Hematopoietic multipotent progenitor cell treated with erythropoietin and hydrocortisone succinate and interleukin-3 and kit ligand, for 15 days (in vitro differentiated cells): ENCODE results near the gene MAP4K1.
"Not testable (repeated sequence)": the region's sequence is repeated elsewhere in the genome, so short reads cannot be mapped to it uniquely, and the experiment has no call there.

ENCODE experiments used
- DNase-seq: peaks from one replicate; pipeline ENCODE4 v3.0.0-alpha.2; 2015; ENCODE audit warnings: low spot score

The MAP4K1 gene

DNA sequence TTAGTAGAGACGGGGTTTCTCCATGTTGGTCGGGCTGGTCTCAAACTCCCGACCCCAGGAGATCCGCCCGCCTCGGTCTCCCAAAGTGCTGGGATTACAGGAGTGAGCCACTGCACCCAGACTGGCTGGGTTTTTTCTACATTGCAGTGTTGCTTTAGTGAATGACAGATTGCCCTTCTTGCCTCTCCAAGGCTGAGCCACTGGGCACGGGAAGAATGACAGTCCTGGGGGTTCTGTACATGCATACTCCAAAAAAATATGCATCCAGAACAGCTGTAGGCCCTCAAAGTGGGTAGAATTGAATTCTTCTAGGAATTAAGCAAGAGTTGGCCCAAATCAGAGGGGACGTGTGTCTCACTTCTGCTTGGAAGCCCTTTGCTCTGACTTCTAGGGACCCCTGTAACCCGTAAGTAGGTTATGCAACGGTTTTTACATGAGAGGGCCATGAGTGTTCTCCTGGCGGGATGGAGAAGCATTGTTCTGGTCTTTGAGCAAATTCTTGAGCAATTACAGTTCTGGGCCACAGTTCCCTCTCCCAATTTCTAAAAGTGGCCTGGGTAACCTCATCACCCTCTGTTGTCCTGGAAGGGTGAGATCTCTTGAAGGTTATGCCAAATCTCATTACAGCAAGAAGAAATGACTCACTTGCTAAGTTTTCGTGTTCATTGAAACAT is 33.3 kb upstream of the MAP4K1 start:
- no peak for DNase-seq

DNA sequence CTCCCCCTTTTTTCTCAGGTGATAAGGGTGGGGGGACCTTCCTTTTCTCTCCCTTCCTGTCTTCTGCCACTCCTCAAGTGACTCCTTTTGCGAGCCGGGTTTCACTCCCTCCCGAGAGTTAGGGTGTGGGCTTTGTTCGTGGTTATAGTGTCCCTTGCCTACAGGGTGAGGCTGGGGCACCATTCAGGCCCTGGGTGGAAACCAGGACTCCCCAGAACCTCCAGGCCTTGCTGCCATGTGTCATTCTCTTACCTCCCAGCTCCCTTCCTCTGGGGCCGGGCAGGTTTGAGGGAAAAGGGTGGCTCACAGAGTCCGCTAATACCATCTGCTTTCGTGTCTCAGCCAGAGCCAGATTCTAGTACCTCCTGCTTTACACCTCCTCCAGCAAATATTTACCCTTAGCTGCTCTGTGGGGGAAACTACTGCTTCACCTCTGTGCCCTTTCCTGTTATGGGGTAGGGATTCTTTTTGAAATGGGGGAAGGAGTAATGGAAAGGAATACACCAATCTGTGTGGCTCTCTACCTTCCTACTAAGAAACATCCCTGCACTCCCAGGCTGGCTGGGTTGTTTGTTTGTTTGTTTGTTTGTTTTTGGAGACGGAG is 32.5 kb upstream of the MAP4K1 start:
- no peak for DNase-seq

DNA sequence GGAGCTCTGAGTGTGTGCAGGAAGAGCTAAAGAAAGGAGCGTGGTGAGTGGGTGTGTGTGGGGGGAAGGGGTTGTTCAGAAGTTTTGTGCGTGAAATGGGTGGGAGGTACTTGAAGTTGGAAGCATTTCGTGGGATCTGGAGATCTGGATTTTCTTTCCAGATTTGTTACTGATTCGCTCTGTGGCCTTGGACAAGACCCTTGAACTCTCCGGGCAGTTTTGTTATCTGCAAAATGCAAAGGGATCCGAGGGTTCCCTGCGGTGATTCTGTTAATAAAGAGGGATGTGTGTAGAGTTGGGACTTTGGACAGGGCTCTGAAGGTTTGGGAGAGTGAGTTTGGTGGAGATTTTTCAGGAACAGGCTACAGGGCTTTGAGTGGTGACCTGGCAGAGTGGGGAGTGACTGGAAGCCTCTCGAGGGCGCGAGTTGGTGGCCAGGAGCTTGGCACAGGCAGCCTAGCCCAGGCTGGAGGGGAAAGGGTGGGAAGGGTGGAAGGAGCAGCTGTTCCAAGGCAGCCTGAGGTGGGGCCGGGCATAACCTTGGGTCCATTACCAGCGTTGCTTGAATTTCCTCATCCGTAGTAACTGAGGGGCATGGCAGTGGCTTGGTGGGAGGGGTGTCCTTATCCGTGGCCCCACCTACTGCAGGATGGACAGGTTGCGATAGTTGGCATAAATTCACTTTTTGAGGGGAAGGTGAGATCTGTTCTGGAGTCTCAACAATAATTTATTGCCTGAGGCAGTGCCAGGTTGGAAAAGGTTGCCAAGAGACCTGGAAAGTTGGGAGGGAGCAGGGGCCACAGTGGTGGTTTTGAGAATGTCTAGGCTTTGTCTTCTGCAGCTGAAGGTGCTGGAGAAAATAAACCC is 31.8 kb upstream of the MAP4K1 start:
- DNase-seq, result no peak

DNA sequence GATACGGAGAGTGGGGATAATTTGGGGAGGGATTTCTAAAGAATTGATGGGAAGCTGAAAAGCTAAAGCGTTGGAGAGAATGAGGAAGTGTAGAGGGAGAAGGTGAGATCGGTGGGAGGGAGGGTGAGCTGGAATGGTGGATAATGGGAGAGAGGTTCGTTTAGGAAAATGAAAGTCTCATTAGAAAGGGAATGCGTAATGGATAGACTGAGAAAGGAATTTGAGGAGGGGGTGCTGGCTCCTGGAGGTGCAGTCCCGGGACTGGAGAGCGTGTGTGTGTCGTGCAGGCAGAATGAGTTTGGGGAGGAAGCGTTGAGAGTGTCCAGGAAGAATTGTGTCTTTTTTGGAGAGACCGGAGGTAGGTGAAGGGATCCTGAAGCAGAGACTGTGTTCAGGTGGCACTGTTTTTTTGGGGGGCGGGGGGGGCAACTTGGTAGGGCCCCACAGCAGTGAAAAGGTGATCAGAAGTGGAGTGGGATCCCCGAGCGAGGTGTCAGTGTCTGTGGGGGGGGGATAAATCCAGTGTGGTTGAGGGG is 31.1 kb upstream of the MAP4K1 start:
- DNase-seq, result no peak

DNA sequence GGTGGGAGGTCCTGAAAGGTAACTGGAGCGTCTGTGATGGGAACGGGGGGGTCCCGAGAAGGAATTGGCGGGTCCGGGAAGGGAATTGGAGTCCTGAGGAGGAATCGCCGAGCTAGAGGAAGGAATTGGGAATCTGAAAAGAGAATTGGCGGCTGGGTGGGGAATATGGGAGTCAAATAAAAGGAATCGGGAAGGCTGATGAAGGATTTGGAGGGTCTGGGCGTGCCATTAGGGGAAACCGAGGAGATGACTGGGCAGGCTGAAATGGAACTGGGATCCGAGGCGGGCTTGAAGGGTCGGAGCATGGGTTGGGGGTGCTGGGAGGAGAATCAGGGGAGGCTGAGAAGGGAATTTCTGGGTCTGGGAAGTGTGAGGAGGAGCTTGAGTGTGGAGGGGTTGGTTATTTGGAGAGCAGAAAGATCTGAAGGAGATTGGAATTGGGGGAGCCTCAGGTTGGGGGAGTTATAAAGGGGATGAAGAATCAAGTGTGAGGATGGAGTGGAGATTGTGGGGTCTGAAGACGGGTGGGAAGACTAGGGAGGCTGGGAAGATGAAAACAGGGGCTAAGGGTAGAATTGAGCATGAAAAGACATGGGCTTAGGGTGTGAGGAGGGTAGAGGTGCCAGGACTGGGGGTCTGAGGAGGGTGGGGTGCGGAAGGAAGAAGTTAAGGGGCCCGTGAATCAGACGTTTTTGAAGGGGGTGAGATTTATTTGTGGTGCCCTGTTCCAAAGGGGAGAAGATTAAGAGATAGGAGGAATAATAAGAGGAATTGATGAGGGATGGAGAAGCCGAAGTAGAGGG is 30.4 kb upstream of the MAP4K1 start:
- DNase-seq, result no peak

DNA sequence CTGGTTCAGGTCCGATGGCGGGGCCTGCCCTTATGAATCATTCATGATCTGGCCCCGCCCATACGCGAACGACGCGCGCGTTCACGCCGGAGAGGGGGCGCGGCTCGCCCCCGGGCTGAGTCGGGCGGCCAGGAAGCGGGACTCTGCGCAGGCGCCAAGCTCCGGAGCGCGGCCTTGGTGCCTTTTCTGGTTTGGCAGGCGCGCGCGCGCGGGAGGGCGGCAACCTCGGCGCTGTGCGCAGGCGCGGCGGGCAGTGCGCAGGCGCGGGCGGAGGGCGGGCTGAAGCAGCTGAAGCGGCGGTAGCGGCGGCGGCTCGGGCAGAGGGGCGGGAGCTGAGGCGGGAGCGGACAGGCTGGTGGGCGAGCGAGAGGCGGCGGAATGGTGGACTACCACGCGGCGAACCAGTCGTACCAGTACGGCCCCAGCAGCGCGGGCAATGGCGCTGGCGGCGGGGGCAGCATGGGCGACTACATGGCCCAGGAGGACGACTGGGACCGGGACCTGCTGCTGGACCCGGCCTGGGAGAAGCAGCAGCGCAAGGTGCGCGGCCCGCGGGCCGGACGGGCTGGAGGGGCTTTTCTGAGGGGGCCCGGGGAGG is 29.7 kb upstream of the MAP4K1 start, which contains the start of gene ACTN4:
Gene ACTN4 (plus strand): TSS at position 282 of the 598 bp plus-strand sequence. CDS start 97 bp downstream, at position 379.
- peak; percentile 98 for DNase-seq

DNA sequence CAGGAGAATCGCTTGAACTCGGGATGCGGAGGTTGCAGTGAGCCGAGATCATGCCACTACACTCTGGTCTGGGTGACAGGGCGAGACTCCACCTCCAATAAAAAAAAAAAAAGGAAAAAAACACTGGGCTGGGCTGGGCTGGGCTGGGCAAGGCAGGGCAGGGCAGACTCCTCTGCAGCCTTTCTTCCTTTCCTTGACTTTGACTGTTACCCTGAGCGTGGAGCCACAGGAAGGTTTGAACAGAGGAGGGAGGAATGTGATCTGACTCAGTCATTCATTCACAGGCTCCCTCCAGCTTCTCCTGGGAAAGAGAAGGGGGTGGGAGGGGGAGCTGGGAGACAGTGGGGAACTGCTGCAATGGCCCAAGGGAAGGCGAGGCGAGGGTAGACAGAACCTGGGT is 27.0 kb upstream of the MAP4K1 start:
- no peak for DNase-seq

DNA sequence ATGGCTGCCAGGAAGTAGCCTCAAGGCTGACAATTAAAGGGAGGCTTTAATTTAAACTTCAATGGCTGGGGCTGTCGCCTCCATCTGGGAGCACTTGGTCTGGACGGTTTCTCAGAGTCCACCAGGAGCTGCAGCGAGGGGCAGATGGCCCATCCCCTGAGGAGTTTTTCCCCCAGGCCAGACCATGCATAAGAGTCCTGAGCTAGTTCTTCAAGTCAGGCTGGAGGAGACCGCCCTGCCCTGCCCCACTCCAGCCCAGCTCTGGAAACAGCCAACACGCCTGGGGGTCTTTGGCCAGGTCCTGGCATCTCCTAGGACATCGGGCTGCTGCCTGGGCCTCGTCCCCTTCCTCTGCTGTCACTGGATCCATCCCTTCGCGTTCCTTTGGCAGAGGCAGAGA is 24.4 kb upstream of the MAP4K1 start:
- DNase-seq, result no peak

DNA sequence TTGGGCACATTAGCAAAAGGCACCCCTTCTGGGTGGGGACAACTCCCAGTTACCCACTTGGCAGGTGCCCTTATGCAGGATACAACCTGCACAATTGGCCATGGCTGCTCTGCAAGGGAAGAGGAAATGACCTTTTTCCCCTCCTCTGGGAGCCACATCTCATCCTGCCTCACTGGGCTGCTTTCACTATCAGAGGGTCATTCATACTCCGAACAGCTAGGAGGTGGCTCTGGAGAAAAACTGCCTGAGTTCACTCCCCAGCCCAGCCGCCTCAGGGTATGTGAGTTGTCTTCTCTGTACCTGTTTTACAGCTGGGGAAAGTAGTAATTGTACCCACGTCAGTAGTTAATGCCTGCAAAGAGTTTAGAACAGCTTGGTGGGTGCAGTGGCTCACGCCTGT is 22.6 kb upstream of the MAP4K1 start:
- DNase-seq, result no peak

DNA sequence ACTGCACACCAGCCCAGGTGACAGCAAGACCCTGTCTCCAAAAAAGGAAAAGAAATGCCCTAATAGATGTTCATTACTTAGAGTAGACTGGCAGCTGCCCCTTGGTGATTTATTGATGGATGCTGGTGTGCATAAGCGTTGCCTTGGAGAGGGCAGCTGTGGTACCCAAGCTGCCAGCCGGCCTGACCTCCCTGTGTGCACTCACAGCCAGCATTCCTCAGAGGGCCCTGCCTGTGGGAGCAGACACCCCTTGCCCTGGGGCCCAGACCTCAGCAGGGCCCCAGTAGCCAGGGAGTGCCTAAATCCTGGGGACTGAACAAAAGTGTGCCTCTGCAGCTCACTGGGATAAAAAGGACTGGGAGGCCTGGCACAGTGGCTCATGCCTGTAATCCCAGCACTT is 21.9 kb upstream of the MAP4K1 start:
- DNase-seq, result no peak

DNA sequence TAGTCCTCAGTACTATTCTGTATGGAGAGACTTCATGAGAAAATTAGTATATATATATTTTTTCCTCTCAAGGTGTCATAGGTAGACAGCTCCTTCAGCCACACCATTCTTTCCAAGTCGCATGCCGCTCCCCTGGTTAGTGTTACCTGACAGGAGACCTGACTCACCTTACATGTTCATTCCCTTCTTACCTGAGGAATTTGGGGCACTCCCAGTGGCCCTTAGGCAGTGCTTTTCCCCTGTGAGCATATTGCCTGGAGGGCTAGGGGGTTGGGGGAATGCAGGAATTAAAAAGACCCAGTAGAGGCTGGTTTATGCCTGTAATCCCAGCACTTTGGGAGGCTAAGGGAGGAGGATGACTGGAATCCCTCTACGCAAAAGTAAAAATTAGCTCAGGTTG is 20.7 kb upstream of the MAP4K1 start:
- no peak for DNase-seq

DNA sequence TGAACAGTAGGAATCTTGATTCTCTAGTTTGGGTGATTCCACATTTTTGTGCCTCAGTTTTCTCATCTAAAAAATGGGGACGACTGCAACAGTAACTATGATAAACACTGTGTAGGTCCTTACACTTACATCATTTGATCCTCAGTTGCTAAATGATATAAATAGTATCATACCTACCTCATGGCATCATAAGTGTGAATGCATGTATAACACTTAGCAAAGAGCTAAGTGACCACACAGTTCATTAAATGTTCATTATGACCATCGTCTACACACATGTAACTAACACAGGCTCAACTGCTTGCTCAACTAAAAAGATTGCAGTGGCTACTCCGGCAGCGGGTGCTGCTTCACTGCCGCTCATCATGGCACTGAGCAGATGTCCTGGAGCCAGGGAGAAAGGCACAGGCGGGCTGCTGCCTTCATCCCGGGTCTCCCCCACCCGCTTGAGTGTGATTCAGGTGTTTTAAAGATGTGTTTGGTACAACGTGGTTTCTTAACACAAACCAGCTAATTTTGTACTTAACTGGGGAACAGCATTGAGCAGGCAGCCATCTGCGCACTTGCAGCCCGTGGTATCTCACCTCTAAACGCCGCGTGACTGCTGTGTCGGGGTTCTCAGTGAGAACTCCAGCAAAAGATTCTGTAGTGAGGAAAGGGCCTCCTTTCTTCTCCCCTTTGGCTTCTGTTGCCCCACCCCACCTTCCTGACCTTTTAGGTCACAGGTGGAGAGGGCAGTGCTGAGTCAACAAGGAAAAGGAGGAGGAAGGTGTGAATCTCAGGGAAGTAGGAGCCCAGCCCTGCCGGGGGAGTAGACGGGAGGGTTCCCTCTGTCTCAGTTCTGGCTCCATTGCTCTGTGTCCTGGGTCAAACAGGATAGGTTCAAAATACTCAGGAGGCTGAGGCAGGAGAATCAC is 18.0 kb upstream of the MAP4K1 start:
- no peak for DNase-seq

DNA sequence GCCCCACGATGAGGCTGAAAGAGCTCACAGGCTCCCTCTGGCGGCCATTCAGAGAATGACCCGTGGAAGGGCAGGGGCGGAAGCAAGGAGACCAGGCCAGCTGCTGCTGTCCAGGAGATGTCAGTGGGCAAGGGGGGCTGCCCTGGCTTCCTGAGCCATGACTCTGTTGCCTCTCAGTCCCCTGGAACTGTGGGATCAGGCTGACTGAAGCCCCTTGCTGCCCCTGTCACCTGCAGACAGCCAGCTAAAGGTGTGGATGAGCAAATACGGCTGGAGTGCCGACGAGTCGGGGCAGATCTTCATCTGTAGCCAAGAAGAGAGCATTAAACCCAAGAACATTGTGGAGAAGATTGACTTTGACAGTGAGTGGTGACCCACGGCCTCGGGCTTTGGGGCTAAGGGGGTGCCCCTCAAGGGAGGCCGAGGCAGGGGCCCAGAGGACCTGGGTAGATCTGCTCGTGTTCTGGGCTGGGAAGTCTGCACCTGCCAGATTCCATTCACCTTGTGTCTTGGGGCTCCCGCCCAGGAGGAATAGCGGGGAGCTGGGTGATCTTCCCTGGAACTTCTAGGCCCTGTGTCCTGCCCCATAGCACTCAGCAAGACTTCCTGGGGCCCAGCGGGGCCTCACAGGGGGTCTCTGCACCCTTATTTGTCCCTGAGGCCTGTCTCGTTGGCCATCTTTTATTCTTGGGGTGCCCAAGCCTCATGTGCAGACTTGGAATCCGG is 17.2 kb upstream of the MAP4K1 start:
- peak; percentile 80 for DNase-seq

DNA sequence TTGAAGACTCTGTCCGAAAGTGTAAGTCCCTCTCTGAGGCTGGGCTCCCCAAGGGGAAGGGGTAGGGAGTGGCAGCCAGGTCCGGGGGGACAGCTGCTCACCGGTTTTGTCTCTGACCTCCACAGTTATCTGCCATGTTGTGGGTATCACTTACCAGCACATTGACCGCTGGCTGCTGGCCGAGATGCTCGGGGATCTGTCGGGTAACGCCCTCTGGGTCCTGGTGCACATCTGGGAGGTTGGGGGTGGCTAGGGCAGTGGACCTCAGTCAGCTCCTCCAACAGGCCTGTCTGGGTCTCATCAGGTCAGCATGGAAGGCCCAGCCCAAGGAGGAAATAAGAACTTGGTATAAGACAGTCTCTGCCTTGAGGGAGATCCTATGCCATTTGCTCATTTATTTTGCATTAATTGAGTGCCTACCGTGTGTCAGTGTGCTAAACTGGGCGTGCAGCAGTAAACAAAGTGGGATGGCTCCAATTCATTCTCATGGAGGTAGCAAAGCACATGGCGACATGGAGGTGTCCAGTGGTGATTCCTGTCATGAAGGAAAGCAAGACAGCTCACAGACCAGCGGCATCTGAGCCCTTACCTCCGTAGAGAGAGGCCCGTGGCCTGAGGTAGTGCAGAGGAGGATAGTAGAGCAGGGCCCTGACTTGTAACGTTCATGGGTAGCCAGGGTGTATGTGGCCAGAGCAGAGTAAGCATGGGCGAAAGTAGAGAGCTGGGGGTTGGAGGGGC is 14.9 kb upstream of the MAP4K1 start:
- peak; percentile 31 for DNase-seq

DNA sequence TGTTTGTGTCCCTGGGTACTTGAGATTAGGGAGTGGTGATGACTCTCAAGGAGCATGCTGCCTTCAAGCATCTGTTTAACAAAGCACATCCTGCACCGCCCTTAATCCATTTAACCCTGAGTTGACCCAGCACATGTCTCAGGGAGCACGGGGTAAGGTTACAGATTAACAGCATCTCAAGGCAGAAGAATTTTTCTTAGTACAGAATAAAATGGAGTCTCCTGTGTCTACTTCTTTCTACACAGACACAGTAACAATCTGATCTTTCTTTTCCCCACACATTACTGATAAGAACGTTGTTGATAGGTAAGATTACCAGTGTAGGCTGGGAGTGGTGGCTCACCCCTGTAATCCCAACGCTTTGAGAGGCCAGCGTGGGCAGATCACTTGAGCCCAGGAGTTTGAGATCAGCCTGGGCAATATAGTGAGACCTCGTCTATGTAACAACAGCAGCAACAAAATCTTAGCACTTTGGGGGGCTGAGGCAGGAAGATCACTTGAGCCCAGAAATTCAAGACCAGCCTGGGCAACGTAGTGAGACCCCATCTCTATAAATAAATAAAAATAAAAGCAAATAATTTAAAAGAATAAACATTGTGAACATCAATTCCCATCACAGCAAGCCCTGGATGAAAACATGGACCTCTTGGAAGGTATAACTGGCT is 14.2 kb upstream of the MAP4K1 start:
- DNase-seq, result not testable (repeated sequence)

DNA sequence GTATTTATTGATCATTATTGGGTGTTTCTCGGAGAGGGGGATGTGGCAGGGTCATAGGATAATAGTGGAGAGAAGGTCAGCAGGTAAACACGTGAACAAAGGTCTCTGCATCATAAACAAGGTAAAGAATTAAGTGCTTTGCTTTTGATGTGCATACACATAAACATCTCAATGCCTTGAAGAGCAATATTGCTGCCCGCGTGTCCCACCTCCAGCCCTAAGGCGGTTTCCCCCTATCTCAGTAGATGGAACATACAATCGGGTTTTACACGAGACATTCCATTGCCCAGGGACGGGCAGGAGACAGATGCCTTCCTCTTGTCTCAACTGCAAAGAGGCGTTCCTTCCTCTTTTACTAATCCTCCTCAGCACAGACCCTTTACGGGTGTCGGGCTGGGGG is 13.5 kb upstream of the MAP4K1 start:
- DNase-seq, result not testable (repeated sequence)

DNA sequence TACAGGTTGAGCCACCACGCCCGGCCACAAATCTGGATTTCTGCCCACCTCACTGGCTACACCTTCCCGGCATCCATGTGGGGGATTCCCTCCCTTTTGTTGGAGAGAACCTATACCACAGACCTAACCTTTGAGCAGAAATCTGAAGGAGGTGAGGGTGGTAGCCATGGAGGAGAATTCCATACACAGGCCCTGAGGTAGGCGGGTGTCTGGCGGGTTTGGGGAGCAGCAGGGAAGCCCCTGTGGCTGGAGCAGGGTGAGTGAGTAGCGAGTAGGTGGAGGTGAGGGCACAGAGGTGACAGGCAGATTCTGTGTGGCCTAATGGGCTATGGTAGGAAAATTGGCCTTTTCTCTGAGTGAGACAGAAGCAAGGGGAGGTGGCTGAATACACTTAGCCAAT is 11.8 kb upstream of the MAP4K1 start:
- DNase-seq, result no peak

DNA sequence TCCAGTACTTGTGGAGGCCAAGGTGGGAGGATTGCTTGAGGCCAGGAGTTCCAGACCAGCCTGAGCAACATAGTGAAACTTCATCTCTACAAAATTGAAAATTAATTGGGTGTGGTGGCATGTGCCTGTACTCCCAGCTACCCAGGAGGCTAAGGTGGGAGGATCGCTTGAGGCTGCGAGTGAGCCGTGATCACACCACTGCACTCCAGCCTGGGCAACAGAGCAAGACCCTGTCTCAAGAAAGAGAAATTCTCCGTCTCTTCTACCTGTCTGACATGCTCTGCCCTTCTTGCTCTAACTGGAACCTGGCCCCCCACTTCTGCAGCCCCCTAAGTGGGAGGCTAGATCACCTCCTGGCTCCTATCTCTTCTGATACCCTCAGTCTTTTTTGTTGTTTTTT is 8.6 kb upstream of the MAP4K1 start:
- DNase-seq, result no peak
